A549 (cell line): ENCODE results near the gene ARMC9.

Experiments used
- BHLHE40 ChIP-seq: IDR thresholded peaks from 2 replicates; pipeline ENCODE4 v1.6.1; 2012; ENCODE audit warnings: low read depth, low read length, inconsistent platforms
- CHD4 ChIP-seq: fragments of 200-600 bp; sonication (generic); IDR thresholded peaks from 2 replicates; pipeline ENCODE4 v1.6.1; 2016; ENCODE audit warnings: antibody characterized with exemption, mild to moderate bottlenecking, borderline replicate concordance
- CTCF ChIP-seq: fragments of >200 bp; sonication (Bioruptor Twin); formaldehyde crosslinking; IDR thresholded peaks from 3 replicates; pipeline ENCODE4 v1.5.1; 2016
- EHF ChIP-seq: fragments of 250-450 bp; sonication (Bioruptor Pico); IDR thresholded peaks from 2 replicates; pipeline ENCODE4 v1.5.0; 2020; ENCODE audit warnings: mild to moderate bottlenecking
- POLR2A ChIP-seq: IDR thresholded peaks from 2 replicates; pipeline ENCODE4 v1.6.1; 2012; ENCODE audit warnings: mild to moderate bottlenecking, low read length
- RAD21 ChIP-seq, 2 experiments: fragments of >200 bp in 1 of 2; sonication (Bioruptor Twin) in 1 of 2; formaldehyde crosslinking in 1 of 2; IDR thresholded peaks in 1 of 2; conservative IDR thresholded peaks in 1 of 2; 2 replicates in 1 of 2; 3 replicates in 1 of 2; pipeline ENCODE4 v1.6.1; 2012 to 2018; ENCODE audit warnings: inconsistent platforms in 1 of 2
- RFX5 ChIP-seq: fragments of 450-650 bp; IDR thresholded peaks from 2 replicates; pipeline ENCODE4 v1.7.1; 2014; ENCODE audit warnings: antibody characterized with exemption, mild to moderate bottlenecking, moderate library complexity
- SMC3 ChIP-seq: fragments of >200 bp; sonication (Bioruptor Twin); formaldehyde crosslinking; IDR thresholded peaks from 3 replicates; pipeline ENCODE4 v1.6.1; 2018; ENCODE audit warnings: inconsistent platforms
- SREBF2 ChIP-seq: fragments of 450-650 bp; IDR thresholded peaks from 2 replicates; pipeline ENCODE4 v1.6.1; 2014; ENCODE audit warnings: mild to moderate bottlenecking, moderate library complexity
- TFCP2L1 ChIP-seq: fragments of 250-450 bp; sonication (Bioruptor Pico); IDR thresholded peaks from 2 replicates; pipeline ENCODE4 v1.5.0; 2021; ENCODE audit warnings: mild to moderate bottlenecking
- ZC3H11A ChIP-seq: fragments of 450-650 bp; IDR thresholded peaks from 2 replicates; pipeline ENCODE4 v1.6.1; 2014; ENCODE audit warnings: antibody characterized with exemption, mild to moderate bottlenecking
- ZFP36 ChIP-seq: fragments of 450-650 bp; IDR thresholded peaks from 2 replicates; pipeline ENCODE4 v1.6.1; 2014; ENCODE audit warnings: borderline replicate concordance; ENCODE audit not compliant: partially characterized antibody
- TF ChIP-seq, protein P1 (sequence below): fragments of 450-650 bp; IDR thresholded peaks from 2 replicates; pipeline ENCODE4 v1.6.1; 2014; ENCODE audit warnings: antibody characterized with exemption

DNA sequence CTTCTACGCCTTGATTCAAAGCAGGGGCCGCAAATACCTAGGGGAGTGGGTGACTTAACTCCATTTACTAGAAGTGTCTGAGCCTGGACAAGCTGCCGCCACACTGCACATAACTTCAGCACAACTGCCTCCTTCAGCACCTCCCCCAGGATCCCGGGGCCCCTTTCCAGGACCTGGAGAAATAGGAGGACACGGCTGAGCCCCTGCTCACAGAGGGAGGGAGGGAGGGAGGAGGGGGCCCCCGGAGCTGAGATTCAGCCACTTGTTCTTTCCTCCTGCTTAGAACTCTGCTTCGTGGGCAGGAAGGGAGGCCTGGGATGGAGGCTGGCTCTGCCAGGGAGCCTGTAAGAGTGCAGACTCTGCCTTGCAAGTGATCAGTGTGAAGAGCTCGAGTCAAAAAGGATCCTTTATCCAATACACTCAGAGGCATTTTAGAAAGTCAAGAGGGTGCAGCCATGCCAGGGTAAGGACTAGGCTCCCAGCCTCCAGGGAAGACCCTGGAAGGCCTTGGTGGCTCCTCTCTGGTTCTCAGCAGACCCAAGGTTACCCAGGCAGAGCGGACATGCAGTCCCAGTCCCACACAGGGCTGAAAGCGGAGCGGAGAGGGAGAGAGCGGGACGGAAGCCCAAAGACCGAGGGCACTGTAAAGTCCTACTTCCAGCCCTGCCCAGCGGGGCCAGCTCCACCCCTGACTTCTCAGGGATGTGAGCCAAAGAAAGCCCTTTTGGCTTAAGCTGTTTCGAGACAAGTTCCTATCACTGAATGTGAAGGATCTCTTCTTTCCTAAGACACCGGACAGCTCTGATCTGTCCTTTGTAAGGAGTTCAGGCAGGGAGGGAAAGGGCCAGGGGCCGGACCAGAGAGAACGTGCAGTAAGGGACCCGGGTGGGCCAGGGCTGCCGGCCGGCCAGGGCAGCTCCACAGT is 8.6 kb upstream of the ARMC9 start:
- TF ChIP-seq CTCF: no peak
- TF ChIP-seq RFX5: no peak
- no peak for TF ChIP-seq POLR2A
- TF ChIP-seq CHD4: no peak
- no peak for TF ChIP-seq ZC3H11A
- TF ChIP-seq, protein P1, sequence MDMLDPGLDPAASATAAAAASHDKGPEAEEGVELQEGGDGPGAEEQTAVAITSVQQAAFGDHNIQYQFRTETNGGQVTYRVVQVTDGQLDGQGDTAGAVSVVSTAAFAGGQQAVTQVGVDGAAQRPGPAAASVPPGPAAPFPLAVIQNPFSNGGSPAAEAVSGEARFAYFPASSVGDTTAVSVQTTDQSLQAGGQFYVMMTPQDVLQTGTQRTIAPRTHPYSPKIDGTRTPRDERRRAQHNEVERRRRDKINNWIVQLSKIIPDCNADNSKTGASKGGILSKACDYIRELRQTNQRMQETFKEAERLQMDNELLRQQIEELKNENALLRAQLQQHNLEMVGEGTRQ: no peak
- no peak for TF ChIP-seq BHLHE40
- no peak for TF ChIP-seq ZFP36
- TF ChIP-seq TFCP2L1 (CRISPR knock-in tag): no peak
- TF ChIP-seq SMC3: no peak
- no peak for TF ChIP-seq EHF (CRISPR knock-in tag)
- no peak for TF ChIP-seq SREBF2
- no peak for TF ChIP-seq RAD21 (conservative IDR thresholded peaks at IDR 0.05 in 1 of 2, IDR thresholded peaks at IDR 0.05 in 1 of 2)
